Stimulated activated naive CD4-positive, alpha-beta T cell treated with Interleukin-2 at 50 U/mL for 16 hours (primary cell): ENCODE measurements around the gene FALEC.
A peak's percentile ranks its signal among the peaks of the same experiment; 100 is the strongest.
"Not testable (repeated sequence)": the region's sequence is repeated elsewhere in the genome, so short reads cannot be mapped to it uniquely, and the experiment has no call there.

Experiments
- DNase-seq: peaks from one replicate; lab custom pipeline; 2025; lab: John Stamatoyannopoulos, UW

FALEC gene

GRCh38 chr1:150574260-150575071 lies 58.9 kb downstream of the FALEC start:
- DNase-seq = no peak

GRCh38 chr1:150575072-150575489 lies 59.5 kb downstream of the FALEC start:
- no peak for DNase-seq

- no peak for DNase-seq
Measured at GRCh38 chr1:150575518-150576366, 60.2 kb downstream of the FALEC start.

- no peak for DNase-seq
Measured at GRCh38 chr1:150576367-150576711, 60.8 kb downstream of the FALEC start.

- no peak for DNase-seq
Measured at GRCh38 chr1:150576794-150577556, 61.4 kb downstream of the FALEC start.

- no peak for DNase-seq
Measured at GRCh38 chr1:150577557-150578271, 62.2 kb downstream of the FALEC start.

GRCh38 chr1:150578272-150579109 lies 62.9 kb downstream of the FALEC start:
- peak; percentile 53 for DNase-seq

- peak; percentile 84 for DNase-seq
Measured at GRCh38 chr1:150579110-150579944, 63.8 kb downstream of the FALEC start, which contains the start of gene MCL1. Gene MCL1 (minus strand): TSS chr1:150579610. CDS start chr1:150579530, 80 bp downstream.

GRCh38 chr1:150579945-150580642 lies 64.5 kb downstream of the FALEC start:
- no peak for DNase-seq

GRCh38 chr1:150580966-150581365 lies 65.4 kb downstream of the FALEC start:
- not testable (repeated sequence) for DNase-seq

- not testable (repeated sequence) for DNase-seq
Measured at GRCh38 chr1:150581437-150581836, 65.9 kb downstream of the FALEC start.

- not testable (repeated sequence) for DNase-seq
Measured at GRCh38 chr1:150581962-150582361, 66.4 kb downstream of the FALEC start.

- DNase-seq = no peak
Measured at GRCh38 chr1:150582371-150582770, 66.8 kb downstream of the FALEC start.
